Stimulated activated CD8-positive, alpha-beta memory T cell treated with anti-CD3 and anti-CD28 coated beads, Interleukin-2, amount 100 ng/mL, for 48 hours (primary cell): ENCODE results near the gene FAM168B.

Source experiments
- DNase-seq, 2 donors: peaks; one replicate each; pipeline ENCODE4 v3.0.0-alpha.2; 2020; ENCODE audit warnings: low read depth in 2 of 2

FAM168B gene

DNA sequence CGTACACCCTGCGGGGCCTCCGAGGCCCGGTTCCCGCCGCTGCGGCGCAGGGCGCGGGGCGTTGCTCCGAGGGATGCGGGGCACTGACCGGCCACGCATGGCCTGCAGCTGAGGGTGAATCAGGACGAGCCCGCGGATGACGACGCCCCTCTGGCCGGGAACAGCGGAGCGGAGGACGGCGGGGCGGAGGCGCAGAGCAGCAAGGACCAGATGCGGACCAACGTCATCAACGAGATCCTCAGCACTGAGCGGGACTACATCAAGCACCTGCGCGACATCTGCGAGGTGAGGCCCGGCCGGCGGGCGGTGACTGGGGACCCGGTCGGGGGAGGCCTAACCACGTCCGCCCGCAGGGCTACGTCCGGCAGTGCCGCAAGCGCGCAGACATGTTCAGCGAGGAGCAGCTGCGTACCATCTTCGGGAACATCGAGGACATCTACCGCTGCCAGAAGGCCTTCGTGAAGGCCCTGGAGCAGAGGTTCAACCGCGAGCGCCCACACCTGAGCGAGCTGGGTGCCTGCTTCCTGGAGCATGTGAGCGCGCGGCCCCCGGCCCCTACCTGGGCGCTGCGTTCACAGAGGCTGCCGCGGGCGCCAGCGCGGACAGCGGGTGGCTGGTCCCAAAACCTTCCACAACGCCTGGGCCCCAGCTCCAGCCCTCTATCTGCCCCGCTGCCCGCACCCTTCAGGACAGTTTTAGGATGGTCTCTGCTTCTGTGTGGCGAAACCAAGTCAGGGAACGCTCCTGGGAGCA lies 53.2 kb downstream of the FAM168B start:
- peak in 1 of 2 donors; percentile 25 for DNase-seq

- no peak for DNase-seq
These were observed 53.7 kb downstream of the FAM168B start for GRCh38 chr2:131039535-131039907.

DNA sequence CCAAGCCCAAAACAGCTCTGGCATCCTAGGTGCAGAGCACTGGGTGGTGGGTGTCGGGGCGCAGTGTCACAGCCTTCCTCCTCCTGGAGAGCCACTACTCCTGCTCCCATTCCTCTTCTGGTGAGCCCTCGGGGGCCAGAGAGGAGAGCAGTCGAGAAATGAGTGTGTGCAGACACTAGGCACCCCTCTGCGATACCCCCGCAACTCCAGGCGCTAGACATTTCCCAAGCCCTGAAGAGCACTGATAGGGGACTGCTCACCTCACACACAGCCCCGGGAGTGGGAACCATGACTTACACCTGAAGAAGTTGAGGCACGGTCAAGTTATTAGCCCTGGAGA lies 54.2 kb downstream of the FAM168B start:
- DNase-seq: no peak

- no peak for DNase-seq
These were observed 54.8 kb downstream of the FAM168B start for GRCh38 chr2:131038258-131039100.

DNA sequence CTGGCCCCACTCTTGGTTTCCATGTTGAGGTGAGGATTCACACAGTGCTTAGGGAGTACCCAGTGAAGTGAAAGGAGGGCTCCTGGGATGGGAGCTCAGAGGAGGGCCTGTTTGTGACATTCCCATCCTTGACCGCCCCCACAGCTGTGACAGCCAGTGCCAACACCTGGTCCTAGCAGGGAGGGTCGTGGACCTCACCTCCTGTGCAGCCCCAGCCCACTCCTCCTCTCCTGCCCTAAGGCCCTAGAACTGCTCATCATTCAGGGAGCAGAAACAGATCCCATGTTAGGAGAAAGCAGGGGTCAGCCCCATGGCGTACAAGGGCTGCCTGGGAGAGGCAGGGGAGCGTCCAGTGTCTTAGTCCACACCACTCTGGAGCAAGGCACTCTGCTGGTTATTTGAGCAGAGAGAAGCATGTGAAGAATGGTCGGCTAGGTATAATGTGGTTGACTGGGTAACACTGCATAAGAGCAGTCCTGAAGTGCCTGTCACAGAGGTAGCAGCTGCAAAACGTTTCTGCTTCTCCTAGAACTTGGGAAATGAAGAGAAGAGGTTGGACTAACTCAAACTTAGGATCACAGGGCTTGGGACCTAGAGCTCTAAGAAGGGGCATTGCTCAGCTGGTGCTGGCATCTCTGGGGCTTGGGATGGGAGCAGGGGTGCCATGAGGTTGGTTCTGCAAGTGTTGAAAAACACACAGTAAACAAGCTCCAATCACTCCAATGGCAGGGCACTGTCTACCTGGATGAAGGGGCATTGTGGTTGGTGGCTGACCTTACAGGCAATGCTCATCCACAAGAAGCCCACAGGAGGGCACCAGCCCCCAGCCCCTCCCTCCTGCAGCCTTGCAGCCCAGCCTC lies 55.6 kb downstream of the FAM168B start:
- no peak for DNase-seq

- DNase-seq: no peak
These were observed 56.4 kb downstream of the FAM168B start for GRCh38 chr2:131036696-131037397.

DNA sequence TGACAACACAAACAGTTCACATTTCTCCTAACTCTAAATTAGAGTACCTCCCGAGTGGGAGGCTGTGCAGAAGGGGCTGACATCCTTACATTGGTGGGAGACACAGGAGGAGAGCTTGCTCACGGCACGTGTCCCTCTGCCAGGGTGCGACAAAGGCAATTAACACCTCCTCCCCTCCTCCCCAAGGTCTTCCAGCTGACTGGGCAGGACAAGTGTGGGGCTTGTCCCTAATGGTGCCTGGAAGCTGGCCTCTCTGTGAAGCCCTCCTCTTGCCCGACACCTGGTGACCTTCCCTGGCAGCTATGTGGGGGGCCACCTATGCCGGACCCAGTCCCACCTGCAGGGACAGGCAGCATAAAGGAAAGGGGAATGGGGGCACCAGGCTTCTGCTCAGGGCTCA lies 57.0 kb downstream of the FAM168B start:
- no peak for DNase-seq

DNA sequence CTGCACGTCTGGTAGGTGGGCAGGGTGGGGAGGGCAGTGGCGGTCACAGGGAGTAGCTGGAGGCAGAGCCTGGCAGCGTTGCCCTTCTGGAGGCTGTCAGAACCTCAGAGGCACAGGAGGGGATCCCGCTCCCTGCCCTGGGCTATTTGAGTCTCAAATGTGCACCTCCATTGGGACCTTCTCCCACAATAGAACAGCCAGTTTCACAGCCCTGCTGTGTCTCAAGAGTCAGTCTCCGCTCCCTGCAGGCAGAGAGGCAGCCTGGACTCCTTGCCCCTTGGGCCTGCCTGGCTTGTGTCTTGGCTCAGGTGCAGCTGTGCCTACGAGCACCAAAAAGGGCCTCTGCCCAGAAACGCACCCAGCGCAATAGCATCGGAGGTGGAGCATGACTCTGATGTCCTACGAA lies 57.4 kb downstream of the FAM168B start:
- DNase-seq: no peak

DNA sequence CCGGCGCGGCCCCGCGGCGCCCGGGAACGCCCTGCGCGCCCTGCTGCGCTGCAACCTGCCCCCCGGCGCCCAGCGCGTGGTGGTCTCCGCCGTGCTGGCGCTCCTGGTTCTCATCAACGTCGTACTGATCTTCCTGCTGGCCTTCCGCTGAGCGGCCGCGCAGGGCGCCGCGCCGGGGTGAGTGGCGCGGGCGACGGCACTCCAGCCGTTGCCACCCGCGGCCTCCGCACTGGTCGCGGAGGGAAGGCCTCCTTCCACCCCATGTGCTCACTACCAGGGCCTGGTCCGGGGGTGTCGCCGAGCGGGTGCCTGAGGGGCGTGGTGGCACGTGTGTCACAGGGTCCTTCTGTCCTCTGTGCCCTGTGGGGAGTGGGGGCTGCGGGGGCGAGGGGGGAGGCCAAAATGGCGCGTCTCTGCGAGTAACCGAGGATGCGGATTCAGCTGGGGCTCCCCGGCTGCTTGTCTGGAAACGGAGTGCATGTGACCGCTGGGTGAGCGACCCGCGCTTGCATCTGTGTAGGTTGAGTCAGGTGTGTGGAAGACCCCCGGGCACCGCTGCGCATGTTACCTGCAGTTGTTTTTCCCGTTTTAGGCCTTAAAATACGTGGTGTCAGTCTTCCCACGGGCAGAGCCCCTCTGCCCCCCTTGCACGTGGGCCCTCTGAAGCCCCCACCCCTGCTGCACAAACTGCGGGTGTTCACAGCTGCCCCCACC lies 58.0 kb downstream of the FAM168B start:
- no peak for DNase-seq

GRCh38 chr2:131034122-131035051 lies 58.9 kb downstream of the FAM168B start:
- no peak for DNase-seq

GRCh38 chr2:131033786-131034121 lies 59.5 kb downstream of the FAM168B start:
- no peak for DNase-seq

- DNase-seq: no peak
These were observed 60.8 kb downstream of the FAM168B start for GRCh38 chr2:131032393-131032836.

DNA sequence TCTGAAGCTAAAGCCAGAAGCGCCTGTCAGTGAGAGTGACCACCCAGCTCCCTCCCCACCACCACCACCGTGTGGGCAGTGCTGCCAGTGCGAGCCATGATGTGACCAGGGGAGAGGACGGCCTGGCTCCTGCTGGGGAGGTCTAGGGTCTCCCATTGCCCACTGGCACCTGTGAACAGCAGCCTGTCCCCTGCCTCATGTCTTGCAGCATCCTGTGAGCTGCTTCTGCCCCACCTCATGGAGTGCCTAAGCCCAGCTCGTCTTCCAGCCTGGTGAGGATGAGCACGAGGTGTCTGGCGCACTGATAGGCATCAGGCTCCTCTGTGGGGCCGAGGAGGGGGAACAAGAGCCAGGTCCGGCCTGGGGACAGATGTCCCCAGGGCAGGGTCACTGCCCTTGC lies 61.4 kb downstream of the FAM168B start:
- DNase-seq: no peak

- DNase-seq: no peak
These were observed 61.8 kb downstream of the FAM168B start for GRCh38 chr2:131031431-131031841.

DNA sequence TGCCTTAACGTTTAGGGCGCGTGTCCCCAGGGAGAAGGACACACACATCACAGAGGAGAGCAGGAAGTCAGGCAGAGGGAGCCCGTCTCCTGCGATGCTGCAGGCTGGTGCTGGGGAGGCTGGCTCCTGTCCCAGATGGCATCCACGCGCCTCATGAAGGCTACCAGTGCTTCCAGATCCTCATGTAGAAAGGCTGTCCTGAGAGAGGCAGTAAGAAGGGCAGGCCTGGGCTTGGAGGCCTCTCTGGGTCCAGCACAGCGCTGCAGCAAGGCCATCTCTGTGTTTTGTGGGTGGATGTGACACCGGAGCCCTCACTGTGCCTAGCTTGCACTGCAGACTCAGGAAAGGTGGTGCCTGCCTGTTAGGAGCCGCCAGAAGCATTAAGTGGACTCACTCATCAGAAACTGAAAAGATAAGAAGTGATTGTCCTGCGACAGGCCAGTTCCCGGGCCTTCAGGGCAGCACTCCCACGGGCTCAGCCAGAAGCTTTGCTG lies 62.7 kb downstream of the FAM168B start:
- DNase-seq: no peak

GRCh38 chr2:131029812-131030211 lies 63.4 kb downstream of the FAM168B start:
- no peak for DNase-seq

DNA sequence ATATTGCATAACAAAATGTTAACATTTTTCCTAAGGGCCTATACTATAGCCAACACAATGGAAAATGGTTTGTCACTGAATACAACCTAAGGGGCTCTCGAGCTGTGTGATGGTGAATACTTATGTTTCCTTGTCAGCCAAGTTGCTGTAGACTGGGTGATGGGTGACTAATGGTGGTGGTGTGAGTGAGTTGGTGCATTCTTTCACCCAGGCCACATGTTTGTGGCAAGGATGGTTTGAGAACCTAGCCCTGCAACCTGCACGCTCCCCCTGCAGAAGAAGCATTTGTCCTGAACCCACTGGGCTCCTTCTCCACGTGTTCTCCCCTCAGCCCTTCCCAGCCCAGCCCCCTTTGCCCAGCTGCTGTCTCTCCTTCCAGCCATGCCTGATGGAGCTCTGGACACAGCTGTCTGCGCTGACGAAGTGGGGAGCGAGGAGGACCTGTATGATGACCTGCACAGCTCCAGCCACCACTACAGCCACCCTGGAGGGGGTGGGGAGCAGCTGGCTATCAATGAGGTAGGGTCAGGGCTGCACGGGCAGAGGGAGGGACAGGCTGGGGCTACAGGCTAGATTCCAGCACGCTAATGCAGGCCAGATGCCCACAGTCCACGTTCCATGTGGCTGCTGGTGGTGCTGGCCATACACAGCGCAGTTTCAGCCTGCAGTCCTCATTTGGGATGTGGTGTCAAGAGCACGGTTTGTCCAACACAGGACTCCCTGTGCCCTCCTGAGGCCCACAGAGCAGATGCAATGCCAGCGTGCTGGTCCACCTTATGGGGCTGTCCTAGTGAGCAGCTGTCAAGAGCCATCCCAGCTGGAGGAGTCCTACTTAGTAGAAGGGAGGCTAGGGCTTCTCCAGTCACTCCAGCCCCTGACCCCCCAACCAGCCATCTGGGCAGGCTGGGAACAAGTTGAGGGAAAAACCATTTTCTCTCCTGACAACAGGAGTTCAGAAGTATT lies 65.4 kb downstream of the FAM168B start:
- no peak for DNase-seq

- no peak for DNase-seq
These were observed 66.3 kb downstream of the FAM168B start for GRCh38 chr2:131026919-131027318.

DNA sequence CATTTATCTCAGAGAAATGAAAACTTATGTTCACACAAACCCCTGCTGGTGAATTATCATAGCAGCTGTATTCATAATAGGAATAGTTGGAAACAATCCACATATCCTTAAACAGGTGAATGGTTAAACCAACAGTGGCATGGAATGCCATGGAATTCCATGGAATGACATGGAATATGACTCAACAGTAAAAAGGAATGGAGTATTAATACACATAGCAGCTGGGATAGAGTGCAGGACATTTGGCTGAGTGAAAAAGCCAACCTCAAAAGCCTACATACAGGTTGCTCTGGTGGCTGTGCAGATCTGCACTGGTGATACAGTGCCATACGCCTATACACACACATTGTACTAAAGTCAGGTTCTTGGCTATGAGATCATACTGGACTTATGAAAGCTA lies 69.5 kb downstream of the FAM168B start:
- no peak for DNase-seq
